Measurements from ENCODE around the gene ATAD1.
"Not testable (repeated sequence)": the region's sequence is repeated elsewhere in the genome, so short reads cannot be mapped to it uniquely, and the experiment has no call there.

Gene ATAD1

GRCh38 chr10:87846023-87846422, 28.0 kb upstream of the ATAD1 start:
- no peak for DNase-seq

DNA sequence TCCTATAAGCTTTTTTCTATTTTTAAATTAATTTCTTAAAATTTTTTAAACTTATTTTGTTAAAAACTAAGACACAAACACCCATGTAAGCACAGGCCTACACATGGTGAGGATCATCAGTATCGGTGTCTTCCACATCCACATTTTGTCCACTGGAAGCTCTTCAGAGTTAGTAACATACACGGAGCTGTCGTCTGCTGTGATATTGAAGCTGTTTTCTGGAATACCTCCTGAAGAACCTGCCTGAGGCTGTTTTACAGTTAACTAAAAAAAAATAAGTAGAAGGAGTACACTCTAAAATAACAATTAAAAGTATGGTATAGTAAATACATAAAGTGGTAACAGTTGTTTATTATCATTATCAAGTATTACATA, 27.6 kb upstream of the ATAD1 start:
- DNase-seq, result no peak

DNA sequence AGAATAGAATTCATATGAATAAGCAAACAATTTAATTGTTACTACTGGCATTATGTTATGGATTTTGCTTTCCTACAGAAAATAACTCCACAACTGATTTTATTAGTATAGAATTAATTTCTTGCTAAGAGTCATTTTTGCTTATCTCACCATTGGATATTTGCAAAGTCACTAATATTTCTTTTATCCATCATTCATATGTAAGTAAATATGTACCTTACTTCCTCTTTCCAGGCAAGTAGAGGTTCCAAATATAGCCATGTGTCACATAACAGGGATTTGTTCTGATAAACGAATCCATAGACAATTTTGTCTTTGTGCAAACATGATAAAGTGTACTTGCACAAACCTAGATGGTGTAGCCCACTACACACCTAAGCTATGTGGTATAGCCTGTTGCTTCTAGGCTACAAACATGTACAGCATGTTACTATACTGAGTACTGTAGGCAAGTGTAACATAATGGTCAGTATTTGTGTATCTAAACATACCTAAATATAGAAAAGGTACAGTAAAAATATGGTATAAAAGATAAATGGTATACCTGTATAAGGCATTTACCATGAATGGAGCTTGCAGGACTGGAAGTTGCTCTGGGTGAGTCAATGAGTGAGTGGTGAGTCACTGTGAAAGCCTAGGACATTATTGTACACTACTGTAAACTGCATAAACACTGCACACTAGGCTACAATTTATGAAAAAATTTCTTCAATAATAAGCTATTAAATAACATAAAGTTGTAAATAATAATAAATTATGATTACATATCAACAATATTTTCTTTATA, 27.0 kb upstream of the ATAD1 start:
- peak; percentile 27 for DNase-seq

GRCh38 chr10:87843714-87844113, 25.7 kb upstream of the ATAD1 start:
- DNase-seq, result no peak

- DNase-seq, result no peak
Observed at GRCh38 chr10:87842776-87843497, 24.9 kb upstream of the ATAD1 start.

- DNase-seq, result no peak
Observed at GRCh38 chr10:87842220-87842641, 24.2 kb upstream of the ATAD1 start.

DNA sequence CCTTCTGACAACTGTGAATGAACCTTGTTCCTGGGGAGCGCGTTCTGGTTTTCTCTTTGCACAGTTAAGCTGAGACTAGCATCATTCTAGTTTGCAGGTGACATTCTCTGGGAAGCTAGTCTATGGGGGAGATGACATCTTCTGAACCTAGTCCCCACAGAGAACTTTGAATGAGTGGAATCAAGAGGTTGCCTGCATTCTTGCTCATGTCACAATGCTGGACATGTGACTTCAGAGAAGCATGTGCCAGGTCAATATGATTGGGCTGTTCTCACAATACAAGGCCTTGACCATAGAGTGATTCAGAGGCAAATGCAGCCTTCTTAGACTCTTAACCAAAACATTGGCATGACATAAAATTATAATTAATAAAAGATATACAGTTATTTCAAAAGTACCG, 23.2 kb upstream of the ATAD1 start:
- DNase-seq, result no peak

- no peak for DNase-seq
Observed at GRCh38 chr10:87838650-87839049, 20.6 kb upstream of the ATAD1 start.

DNA sequence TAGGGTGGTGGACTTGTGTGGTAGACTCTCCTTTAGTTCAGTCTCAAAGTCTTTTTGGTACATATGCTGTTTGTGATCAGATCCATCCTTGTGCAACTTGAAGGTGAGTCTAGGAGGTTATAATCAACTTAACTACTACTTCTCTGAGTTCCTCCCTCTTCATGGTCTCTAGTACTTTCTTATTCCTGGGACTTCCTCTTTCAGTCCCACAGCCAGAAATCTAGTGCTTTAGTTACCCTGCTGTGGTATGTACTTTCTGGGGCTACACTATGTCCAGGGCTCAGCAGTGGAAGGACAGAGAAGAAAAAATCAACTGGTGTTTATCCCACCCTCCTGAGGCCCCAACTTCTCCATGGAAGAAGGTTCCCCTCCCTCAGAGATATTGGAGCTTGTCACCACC, 19.4 kb upstream of the ATAD1 start:
- peak; percentile 21 for DNase-seq

- no peak for DNase-seq
Observed at GRCh38 chr10:87836098-87836497, 18.1 kb upstream of the ATAD1 start.

DNA sequence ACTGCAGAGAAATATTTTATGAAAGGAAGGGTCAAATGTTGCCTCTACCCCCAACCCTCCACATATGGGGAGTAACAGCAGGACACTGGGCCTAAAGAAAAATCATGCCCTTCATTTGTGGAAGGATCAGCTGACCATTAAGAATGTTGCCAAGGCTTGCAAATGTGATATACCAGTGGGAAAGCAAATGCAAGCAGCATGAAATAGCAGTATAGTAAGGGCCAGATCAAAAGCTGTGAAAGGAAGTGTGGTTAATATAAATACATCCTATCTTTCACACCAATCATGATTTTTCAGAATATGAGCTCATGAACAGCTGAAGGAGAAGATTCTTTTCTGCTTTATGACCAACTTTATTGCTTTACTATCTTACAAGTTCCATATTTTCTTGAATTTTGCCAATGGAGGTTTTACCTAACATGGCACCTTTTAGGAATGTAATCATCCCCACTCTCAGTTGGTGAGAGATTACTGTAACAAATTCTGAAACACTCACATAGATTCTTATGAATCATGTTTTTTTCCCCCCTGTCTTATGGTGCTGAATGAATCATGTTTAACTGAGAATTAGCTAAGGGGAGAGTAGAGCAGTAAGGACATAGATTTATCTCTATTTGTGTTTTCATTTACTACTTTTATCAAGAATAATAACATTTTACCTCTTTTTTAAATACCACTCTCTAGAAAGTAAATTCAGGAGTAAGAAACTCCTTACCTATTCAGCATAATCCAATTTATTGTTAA, 12.1 kb upstream of the ATAD1 start:
- DNase-seq, result no peak

DNA sequence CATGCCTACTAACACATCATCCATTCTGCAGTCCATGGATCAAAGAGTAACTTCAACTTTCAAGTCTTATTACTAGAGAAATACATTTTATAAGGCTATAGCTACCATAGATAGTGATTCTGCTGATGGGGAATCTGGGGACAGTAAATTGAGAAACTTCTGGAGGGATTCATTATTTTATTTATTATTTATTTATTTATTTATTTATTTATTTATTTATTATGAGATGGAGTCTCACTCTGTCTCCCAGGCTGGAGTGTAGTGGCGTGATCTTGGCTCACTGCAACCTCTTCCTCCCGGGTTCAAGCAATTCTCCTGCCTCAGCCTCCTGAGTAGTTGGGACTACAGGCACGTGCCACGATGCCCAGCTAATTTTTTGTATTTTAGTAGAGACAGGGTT, 11.0 kb upstream of the ATAD1 start:
- not testable (repeated sequence) for DNase-seq

DNA sequence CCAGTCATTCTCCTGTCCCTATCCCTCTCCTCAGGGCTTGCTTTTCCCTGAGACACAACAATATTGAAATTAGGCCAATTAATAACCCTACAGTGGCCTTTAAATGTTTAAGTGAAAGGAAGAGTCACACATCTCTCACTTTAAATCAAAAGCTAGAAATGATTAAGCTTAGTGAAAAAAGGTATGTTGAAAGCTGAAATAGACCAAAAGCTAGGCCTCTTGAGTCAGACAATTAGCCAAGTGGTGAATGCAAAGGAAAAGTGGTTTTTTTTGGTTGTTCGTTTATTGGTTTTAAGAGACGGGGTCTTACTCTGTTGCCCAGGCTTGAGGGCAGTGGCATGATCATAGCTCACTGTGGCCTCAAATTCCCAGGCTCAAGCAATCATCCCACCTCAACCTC, 9.7 kb upstream of the ATAD1 start:
- no peak for DNase-seq

GRCh38 chr10:87826653-87827052, 8.6 kb upstream of the ATAD1 start:
- no peak for DNase-seq

GRCh38 chr10:87819289-87819585, 1.2 kb upstream of the ATAD1 start:
- DNase-seq, result no peak

DNA sequence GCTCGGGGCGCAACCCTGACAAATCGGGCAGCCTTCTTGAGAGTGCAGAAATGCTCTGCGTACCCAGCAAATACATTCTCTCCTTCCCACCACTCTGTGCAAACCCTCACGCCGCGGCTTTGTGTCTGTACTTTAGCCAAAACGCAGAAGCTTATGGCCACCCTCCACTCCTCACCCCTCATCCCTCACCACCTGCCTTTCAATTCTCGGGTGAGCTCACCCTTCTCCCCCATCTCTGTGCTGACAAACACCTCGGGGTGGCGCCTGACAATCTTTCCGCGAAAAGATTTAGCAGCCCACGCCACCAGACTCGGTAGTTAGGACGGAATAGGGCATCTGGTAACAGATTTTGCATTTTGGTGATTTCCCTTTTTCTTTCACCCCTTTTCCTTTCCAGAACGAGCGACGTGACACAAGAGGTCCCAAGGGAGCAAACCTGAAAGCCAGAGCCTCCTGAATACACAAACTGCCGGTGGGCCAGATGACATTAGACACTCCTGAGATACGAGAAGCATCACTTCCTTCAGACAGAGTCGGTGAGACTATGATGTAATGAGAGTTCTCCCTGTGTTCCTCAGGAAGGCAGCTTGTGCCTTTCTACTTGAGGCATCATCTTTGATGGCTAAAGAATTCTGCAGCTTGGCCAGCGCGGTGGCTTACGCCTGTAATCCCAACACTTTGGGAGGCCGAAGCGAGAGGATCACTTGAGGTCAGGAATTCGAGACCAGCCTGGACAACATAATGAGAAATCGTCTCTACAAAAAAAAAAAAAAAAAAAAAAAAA, 671 bp upstream of the ATAD1 start:
- peak; percentile 12 for DNase-seq

DNA sequence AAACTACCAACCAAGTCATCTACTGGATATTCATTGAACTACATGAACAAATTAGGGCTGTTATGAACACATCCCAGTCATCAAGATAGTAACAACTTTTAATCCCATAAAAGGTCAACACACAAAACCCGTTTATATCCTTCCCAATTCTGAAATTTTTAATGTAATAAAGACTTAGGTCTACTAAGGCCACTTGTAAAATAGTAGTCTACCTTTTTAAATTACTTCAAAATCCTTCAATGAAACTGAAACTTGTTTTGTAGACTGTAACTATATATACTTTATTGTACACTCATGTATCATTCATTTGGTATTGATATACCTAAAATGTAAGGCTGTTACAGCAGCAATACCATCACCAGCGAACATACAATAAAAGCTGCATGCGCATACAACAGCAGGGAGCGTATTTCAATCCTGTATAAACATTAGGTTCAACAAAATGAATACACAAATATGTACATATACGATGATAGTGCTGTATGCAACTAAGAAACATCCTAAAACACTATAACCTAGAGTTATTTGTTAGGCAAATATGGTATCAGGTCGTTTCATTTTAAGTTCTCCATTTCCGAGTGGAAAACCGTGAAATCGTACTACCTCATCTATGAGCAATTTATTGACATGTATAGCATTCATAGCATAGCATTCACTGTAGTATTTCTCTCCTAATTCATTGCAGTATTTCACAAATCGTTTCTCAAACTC, 973 bp downstream of the ATAD1 start:
- peak; percentile 14 for DNase-seq

DNA sequence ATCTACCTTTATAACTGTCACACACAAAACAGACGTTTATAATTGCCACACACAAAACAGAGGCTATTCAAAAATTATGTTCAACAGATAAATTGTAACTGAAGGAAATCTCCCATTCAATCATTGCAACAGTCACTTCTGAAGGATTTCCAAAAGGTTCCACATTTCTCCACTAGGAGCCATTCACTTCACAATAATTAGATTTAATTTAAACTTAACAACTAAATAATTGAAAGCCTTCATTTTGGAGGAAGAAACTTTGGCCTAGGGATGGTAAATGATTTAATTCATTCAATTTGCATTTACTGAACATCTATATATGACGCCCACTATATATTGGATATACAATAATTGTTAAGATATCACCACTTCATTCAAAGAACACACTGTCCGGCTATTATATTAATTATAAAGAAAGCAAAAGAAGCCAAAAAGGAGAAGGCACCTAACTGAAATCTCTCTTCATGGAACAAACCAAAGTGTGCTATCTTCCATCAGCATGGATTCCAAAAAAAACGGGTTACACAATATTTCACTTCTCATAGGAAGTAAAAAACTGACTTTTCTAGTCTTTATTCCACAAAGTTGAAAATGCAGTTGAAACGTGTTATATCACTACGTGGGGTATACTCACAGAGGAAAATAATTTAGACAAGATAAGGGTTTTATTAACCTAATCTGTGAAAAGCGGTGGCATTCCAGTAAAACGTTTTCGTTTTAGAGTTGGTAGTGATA, 1.7 kb downstream of the ATAD1 start:
- peak; percentile 8 for DNase-seq

GRCh38 chr10:87804939-87805569, 13.0 kb downstream of the ATAD1 start:
- DNase-seq, result no peak

- DNase-seq, result no peak
Observed at GRCh38 chr10:87803831-87804230, 14.2 kb downstream of the ATAD1 start.

GRCh38 chr10:87803328-87803727, 14.7 kb downstream of the ATAD1 start:
- DNase-seq, result no peak

All from suppressor macrophage treated with lipopolysaccharide for 4 hours (primary cell).